HepG2 (cell line): ENCODE measurements around the gene ZNF287. TPM values are rescaled to one million over a fixed set of nuclear protein-coding genes. Genes with fewer than 3 reads are reported as not detected.

ENCODE experiments used
- ATAC-seq: fragments of 200-7000 bp; cut with Tn5 transposase; 3 replicates; pipeline ENCODE4 v1.9.1; 2020; ENCODE audit warnings: mild to moderate bottlenecking, moderate library complexity
- BruUV-seq: library from RNA; stranded (reverse); fragments of 400-500 nt; replicated peaks from 2 replicates; lab custom pipeline; 2021; lab: Mats Ljungman, UMichigan
- CTCF ChIA-PET: fragments of 300-600 bp; formaldehyde crosslinking; extraction: SDS; loops from one replicate; lab custom pipeline; 2021; ENCODE audit warnings: low total read pairs, inconsistent platforms, low intra/inter-chr PET ratio; lab: Yijun Ruan, JAX
- POLR2A ChIA-PET: fragments of 350-600 bp; sonication (Branson Sonifier 250); formaldehyde crosslinking; loops from one replicate; lab custom pipeline; 2020; ENCODE audit warnings: antibody characterized with exemption, inconsistent platforms; lab: Yijun Ruan, JAX
- DNase-seq: peaks from one replicate; pipeline ENCODE4 v3.0.0-alpha.2; 2015; ENCODE audit warnings: low spot score
- FAIRE-seq: peaks from 3 replicates; lab custom pipeline; 2011; peaks lifted over from hg19 to GRCh38; lab: Jason Lieb, UNC
- H2AFZ ChIP-seq: one replicate; pipeline ENCODE4 v1.6.1; 2011; ENCODE audit warnings: low read length, inconsistent platforms
- H3K27ac ChIP-seq: fragments of 300-600 bp; 3 replicates; pipeline ENCODE4 v1.8.0; 2011; ENCODE audit warnings: mixed run types, mild to moderate bottlenecking, mixed read lengths, low read length, inconsistent platforms; ENCODE audit not compliant: insufficient read depth; ENCODE audit errors: extremely low read length
- H3K27me3 ChIP-seq, 2 experiments: fragments of 200-600 bp in 1 of 2; 2 replicates in 1 of 2; 3 replicates in 1 of 2; pipeline versions ENCODE4 v1.6.0 to v1.8.0; 2011; ENCODE audit warnings: low read length in 2 of 2, mild to moderate bottlenecking in 2 of 2, moderate library complexity in 2 of 2, inconsistent platforms in 1 of 2; ENCODE audit not compliant: insufficient read depth in 2 of 2, control insufficient read depth in 1 of 2
- H3K36me3 ChIP-seq, 2 experiments: fragments of 200-600 bp in 1 of 2; replicated peaks in 1 of 2; 2 replicates in 1 of 2; 3 replicates in 1 of 2; pipeline versions ENCODE4 v1.5.1 to v1.8.0; 2011; ENCODE audit warnings: low read length in 2 of 2, inconsistent platforms in 1 of 2; ENCODE audit not compliant: insufficient read depth in 2 of 2, control insufficient read depth in 1 of 2
- H3K4me1 ChIP-seq: 2 replicates; pipeline ENCODE4 v1.5.1; 2012; ENCODE audit warnings: low read length, inconsistent platforms; ENCODE audit not compliant: insufficient read depth
- H3K4me2 ChIP-seq: 2 replicates; pipeline ENCODE4 v1.6.0; 2011; ENCODE audit warnings: low read depth, low read length, inconsistent platforms
- H3K4me3 ChIP-seq, 3 experiments: fragments of 200-600 bp in 1 of 3; sonication (generic), shearing (Covaris generic) in 1 of 3; replicated peaks in 1 of 3; 2 replicates each; pipeline ENCODE4 v1.5.1; 2011 to 2016; ENCODE audit warnings: low read length in 3 of 3, inconsistent platforms in 2 of 3, low read depth in 2 of 3, mild to moderate bottlenecking in 2 of 3, control low read depth in 1 of 3, mixed read lengths in 1 of 3; ENCODE audit not compliant: insufficient read depth in 1 of 3
- H3K79me2 ChIP-seq: one replicate; pipeline ENCODE4 v1.6.1; 2011; ENCODE audit warnings: low read length, inconsistent platforms; ENCODE audit not compliant: insufficient read depth
- H3K9ac ChIP-seq: 2 replicates; pipeline ENCODE4 v1.6.0; 2011; ENCODE audit warnings: mild to moderate bottlenecking, low read depth, low read length, inconsistent platforms; ENCODE audit not compliant: insufficient read depth
- H3K9me3 ChIP-seq: 2 replicates; pipeline ENCODE4 v1.5.1; 2012; ENCODE audit warnings: mild to moderate bottlenecking, low read length
- H4K20me1 ChIP-seq: 2 replicates; pipeline ENCODE4 v1.6.0; 2011; ENCODE audit warnings: inconsistent platforms, mild to moderate bottlenecking, low read length, moderate library complexity; ENCODE audit not compliant: insufficient read depth
- GTF3A ChIP-seq: sonication (generic); formaldehyde crosslinking; conservative IDR thresholded peaks from 2 replicates; pipeline ENCODE4 v1.4.0; 2020; ENCODE audit warnings: mild to moderate bottlenecking, missing genetic modification reagents
- PHB2 ChIP-seq: fragments of 450-650 bp; IDR thresholded peaks from 2 replicates; pipeline ENCODE4 v1.6.1; 2018; ENCODE audit not compliant: partially characterized antibody
- SP5 ChIP-seq: IDR thresholded peaks from 2 replicates; pipeline ENCODE4 v1.6.1; 2016; ENCODE audit warnings: low read depth, borderline replicate concordance
- ZNF230 ChIP-seq: sonication (generic); formaldehyde crosslinking; IDR thresholded peaks from 2 replicates; pipeline ENCODE4 v1.4.0; 2020; ENCODE audit warnings: mild to moderate bottlenecking, missing genetic modification reagents
- ZNF282 ChIP-seq: fragments of 450-650 bp; IDR thresholded peaks from 2 replicates; pipeline ENCODE4 v1.6.1; 2018; ENCODE audit not compliant: partially characterized antibody
- ZNF737 ChIP-seq: sonication (generic); formaldehyde crosslinking; IDR thresholded peaks from 2 replicates; pipeline ENCODE4 v1.5.0; 2020; ENCODE audit warnings: missing genetic modification reagents, mild to moderate bottlenecking, borderline replicate concordance
- WGBS: methylation state at CpG from one replicate; pipeline ENCODE4 v1.1.6; 2017; ENCODE audit warnings: low lambda C conversion rate; 5-methylcytosine and 5-hydroxymethylcytosine counted together
- in situ Hi-C: cut with HindIII; loops from 2 replicates; pipeline ENCODE4 v1.10.0; 2017; ENCODE audit warnings: low pct_unique_long_range_greater_than_20kb; ENCODE audit not compliant: extremely low pct_ligation_motif_present
- intact Hi-C: fragments of 100-400 bp; cut with micrococcal nuclease; formaldehyde crosslinking; loops from one replicate; pipeline ENCODE4 v1.10.0; 2022; ENCODE audit not compliant: unreplicated experiment
- polyA plus RNA-seq, 8 experiments: library from polyadenylated mRNA; depleted of rRNA in 3 of 8; stranded (reverse) in 7 of 8; unstranded in 1 of 8; fragments of >200 nt; fragmentation: Illumina TruSeq in 4 of 8; extraction: Trizol in 4 of 8; gene quantifications; 2 replicates each; pipeline versions ENCODE4 v1.2.1 to v1.2.3, GENCODE V29; 2011 to 2016; ENCODE audit warnings: low read depth in 4 of 8, missing spikeins in 1 of 8, mixed read lengths in 1 of 8; ENCODE audit not compliant: insufficient read depth in 1 of 8
- total RNA-seq, 5 experiments: library from RNA; depleted of rRNA; stranded (reverse); fragments of >200 nt; fragmentation: Illumina TruSeq; extraction: Trizol; gene quantifications; 2 replicates each; pipeline ENCODE4 v1.2.3, GENCODE V29; 2016; ENCODE audit warnings: low read depth in 1 of 5
- TF ChIP-seq, protein P1 (sequence below): sonication (generic); formaldehyde crosslinking; IDR thresholded peaks from 2 replicates; pipeline ENCODE4 v1.9.0; 2022; ENCODE audit warnings: missing genetic modification reagents, mild to moderate bottlenecking, borderline replicate concordance
- TF ChIP-seq, protein P2 (sequence below): sonication (generic); formaldehyde crosslinking; IDR thresholded peaks from 2 replicates; pipeline ENCODE4 v1.5.0; 2020; ENCODE audit warnings: missing genetic modification reagents
- TF ChIP-seq, protein P3 (sequence below): sonication (generic); formaldehyde crosslinking; IDR thresholded peaks from 2 replicates; pipeline ENCODE4 v1.4.0; 2020; ENCODE audit warnings: missing genetic modification reagents
- TF ChIP-seq, protein P4 (sequence below): IDR thresholded peaks from 2 replicates; pipeline ENCODE4 v1.6.1; 2016; ENCODE audit warnings: missing compliant biosample characterization, missing genetic modification reagents, borderline replicate concordance
- TF ChIP-seq, protein P5 (sequence below): IDR thresholded peaks from 2 replicates; pipeline ENCODE4 v1.6.1; 2012; ENCODE audit warnings: inconsistent platforms

ZNF287 gene
- total and polyA plus RNA-seq, 2 of the 13 experiments (the other 11 are each of a cell fraction or from before 2014, with no cell fraction given), result 0.21 TPM; not detected in 1

GRCh38 chr17:16516594-16517051, 52.4 kb downstream of the ZNF287 start:
- no peak overlapping the region for H2AFZ ChIP-seq
- TF ChIP-seq SP5 (CRISPR knock-in tag), result no peak
- no peak for TF ChIP-seq ZNF282
- TF ChIP-seq ZNF230 (CRISPR knock-in tag), result no peak
- TF ChIP-seq, protein P1, sequence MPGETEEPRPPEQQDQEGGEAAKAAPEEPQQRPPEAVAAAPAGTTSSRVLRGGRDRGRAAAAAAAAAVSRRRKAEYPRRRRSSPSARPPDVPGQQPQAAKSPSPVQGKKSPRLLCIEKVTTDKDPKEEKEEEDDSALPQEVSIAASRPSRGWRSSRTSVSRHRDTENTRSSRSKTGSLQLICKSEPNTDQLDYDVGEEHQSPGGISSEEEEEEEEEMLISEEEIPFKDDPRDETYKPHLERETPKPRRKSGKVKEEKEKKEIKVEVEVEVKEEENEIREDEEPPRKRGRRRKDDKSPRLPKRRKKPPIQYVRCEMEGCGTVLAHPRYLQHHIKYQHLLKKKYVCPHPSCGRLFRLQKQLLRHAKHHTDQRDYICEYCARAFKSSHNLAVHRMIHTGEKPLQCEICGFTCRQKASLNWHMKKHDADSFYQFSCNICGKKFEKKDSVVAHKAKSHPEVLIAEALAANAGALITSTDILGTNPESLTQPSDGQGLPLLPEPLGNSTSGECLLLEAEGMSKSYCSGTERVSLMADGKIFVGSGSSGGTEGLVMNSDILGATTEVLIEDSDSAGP (CRISPR knock-in tag), result no peak
- TF ChIP-seq, protein P2, sequence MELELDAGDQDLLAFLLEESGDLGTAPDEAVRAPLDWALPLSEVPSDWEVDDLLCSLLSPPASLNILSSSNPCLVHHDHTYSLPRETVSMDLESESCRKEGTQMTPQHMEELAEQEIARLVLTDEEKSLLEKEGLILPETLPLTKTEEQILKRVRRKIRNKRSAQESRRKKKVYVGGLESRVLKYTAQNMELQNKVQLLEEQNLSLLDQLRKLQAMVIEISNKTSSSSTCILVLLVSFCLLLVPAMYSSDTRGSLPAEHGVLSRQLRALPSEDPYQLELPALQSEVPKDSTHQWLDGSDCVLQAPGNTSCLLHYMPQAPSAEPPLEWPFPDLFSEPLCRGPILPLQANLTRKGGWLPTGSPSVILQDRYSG (CRISPR knock-in tag), result no peak
- TF ChIP-seq, protein P3, sequence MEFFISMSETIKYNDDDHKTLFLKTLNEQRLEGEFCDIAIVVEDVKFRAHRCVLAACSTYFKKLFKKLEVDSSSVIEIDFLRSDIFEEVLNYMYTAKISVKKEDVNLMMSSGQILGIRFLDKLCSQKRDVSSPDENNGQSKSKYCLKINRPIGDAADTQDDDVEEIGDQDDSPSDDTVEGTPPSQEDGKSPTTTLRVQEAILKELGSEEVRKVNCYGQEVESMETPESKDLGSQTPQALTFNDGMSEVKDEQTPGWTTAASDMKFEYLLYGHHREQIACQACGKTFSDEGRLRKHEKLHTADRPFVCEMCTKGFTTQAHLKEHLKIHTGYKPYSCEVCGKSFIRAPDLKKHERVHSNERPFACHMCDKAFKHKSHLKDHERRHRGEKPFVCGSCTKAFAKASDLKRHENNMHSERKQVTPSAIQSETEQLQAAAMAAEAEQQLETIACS (CRISPR knock-in tag), result no peak
- no peak for TF ChIP-seq PHB2
- no peak for TF ChIP-seq ZNF737 (CRISPR knock-in tag)
- TF ChIP-seq, protein P4, sequence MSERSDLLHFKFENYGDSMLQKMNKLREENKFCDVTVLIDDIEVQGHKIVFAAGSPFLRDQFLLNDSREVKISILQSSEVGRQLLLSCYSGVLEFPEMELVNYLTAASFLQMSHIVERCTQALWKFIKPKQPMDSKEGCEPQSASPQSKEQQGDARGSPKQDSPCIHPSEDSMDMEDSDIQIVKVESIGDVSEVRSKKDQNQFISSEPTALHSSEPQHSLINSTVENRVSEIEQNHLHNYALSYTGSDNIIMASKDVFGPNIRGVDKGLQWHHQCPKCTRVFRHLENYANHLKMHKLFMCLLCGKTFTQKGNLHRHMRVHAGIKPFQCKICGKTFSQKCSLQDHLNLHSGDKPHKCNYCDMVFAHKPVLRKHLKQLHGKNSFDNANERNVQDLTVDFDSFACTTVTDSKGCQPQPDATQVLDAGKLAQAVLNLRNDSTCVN (CRISPR knock-in tag), result no peak
- TF ChIP-seq, protein P5, sequence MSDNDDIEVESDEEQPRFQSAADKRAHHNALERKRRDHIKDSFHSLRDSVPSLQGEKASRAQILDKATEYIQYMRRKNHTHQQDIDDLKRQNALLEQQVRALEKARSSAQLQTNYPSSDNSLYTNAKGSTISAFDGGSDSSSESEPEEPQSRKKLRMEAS, result no peak
- TF ChIP-seq GTF3A (CRISPR knock-in tag), result no peak
- TF ChIP-seq, all 625 proteins: peak for 0
- intact Hi-C loops, result no loop called here
- Histone ChIP-seq H3K27ac (no peak overlapping the region), H3K9ac (no peak overlapping the region), H3K4me1 (peaks cover 22% of the 10 kb centered on the region), H4K20me1 (no peaks in the 10 kb centered on the region), H3K27me3 (peaks cover 0 to 36% of the 10 kb centered on the region in 2 experiments; a peak in 3 of 5 replicates), H3K4me3 (no peak overlapping the region), H3K9me3 (no peaks in the 10 kb centered on the region), H3K4me2 (no peak overlapping the region), H3K79me2 (no peaks in the 10 kb centered on the region), H3K36me3 (no peaks in the 10 kb centered on the region)
- ChIA-PET CTCF (no interaction called here), POLR2A (no interaction called here)
- WGBS, result 43% methylated on average over 16 of the region's 16 CpGs
- no TSS peak for BruUV-seq
- in situ Hi-C loops, result no loop called here
- FAIRE-seq (no peak), ATAC-seq (no peak), DNase-seq (no peak)
